ENCODE data around the gene DCAF10. TPM values are rescaled to one million over a fixed set of nuclear protein-coding genes. Genes with fewer than 3 reads are reported as not detected.
"Not testable (repeated sequence)": the region's sequence is repeated elsewhere in the genome, so short reads cannot be mapped to it uniquely, and the experiment has no call there.

The DCAF10 gene
- total RNA-seq, 1 donor from 2014 or later, result 14.9 TPM

- peak overlapping the region; percentile 95 for H3K4me3 Mint-ChIP-seq (ENCODE audit: unreplicated experiment)
- no peak for TF ChIP-seq CTCF (IDR thresholded peaks at IDR 0.05; ENCODE audit: unreplicated experiment)
- H3K27me3 Mint-ChIP-seq (ENCODE audit: unreplicated experiment), result peaks cover 1% of the 10 kb centered on the region
- no peak overlapping the region for H3K27ac Mint-ChIP-seq (ENCODE audit: unreplicated experiment)
- no peaks in the 10 kb centered on the region for H3K36me3 Mint-ChIP-seq (ENCODE audit: low read depth, unreplicated experiment)
- H3K4me1 Mint-ChIP-seq (ENCODE audit: unreplicated experiment), result peaks cover 17% of the 10 kb centered on the region
- no peaks in the 10 kb centered on the region for H3K9me3 Mint-ChIP-seq (ENCODE audit: unreplicated experiment)
- DNase-seq (ENCODE audit: low spot score), result no peak
Observed at GRCh38 chr9:37801959-37802711, 1.5 kb downstream of the DCAF10 start.

GRCh38 chr9:37806271-37806670, 5.7 kb downstream of the DCAF10 start:
- H3K9me3 Mint-ChIP-seq (ENCODE audit: unreplicated experiment), result no peaks in the 10 kb centered on the region
- no peak overlapping the region for H3K4me3 Mint-ChIP-seq (ENCODE audit: unreplicated experiment)
- DNase-seq (ENCODE audit: low spot score), result no peak
- TF ChIP-seq CTCF (IDR thresholded peaks at IDR 0.05; ENCODE audit: unreplicated experiment), result no peak
- no peaks in the 10 kb centered on the region for H3K27me3 Mint-ChIP-seq (ENCODE audit: unreplicated experiment)
- no peak overlapping the region for H3K27ac Mint-ChIP-seq (ENCODE audit: unreplicated experiment)
- no peaks in the 10 kb centered on the region for H3K36me3 Mint-ChIP-seq (ENCODE audit: low read depth, unreplicated experiment)
- peaks cover 15% of the 10 kb centered on the region for H3K4me1 Mint-ChIP-seq (ENCODE audit: unreplicated experiment)

GRCh38 chr9:37809676-37810075, 9.1 kb downstream of the DCAF10 start:
- H3K4me3 Mint-ChIP-seq (ENCODE audit: unreplicated experiment); DNase-seq (ENCODE audit: low spot score); H3K27me3 Mint-ChIP-seq (ENCODE audit: unreplicated experiment); H3K36me3 Mint-ChIP-seq (ENCODE audit: low read depth, unreplicated experiment); H3K9me3 Mint-ChIP-seq (ENCODE audit: unreplicated experiment); H3K27ac Mint-ChIP-seq (ENCODE audit: unreplicated experiment); H3K4me1 Mint-ChIP-seq (ENCODE audit: unreplicated experiment): not testable (repeated sequence)

- H3K4me3 Mint-ChIP-seq (ENCODE audit: unreplicated experiment), result no peak overlapping the region
Observed at GRCh38 chr9:37811906-37812476, 11.4 kb downstream of the DCAF10 start.

GRCh38 chr9:37812773-37813379, 12.3 kb downstream of the DCAF10 start:
- TF ChIP-seq CTCF (IDR thresholded peaks at IDR 0.05; ENCODE audit: unreplicated experiment), result no peak
- Mint-ChIP-seq H3K9me3 (ENCODE audit: unreplicated experiment) (no peaks in the 10 kb centered on the region), H3K4me3 (ENCODE audit: unreplicated experiment) (no peak overlapping the region), H3K27ac (ENCODE audit: unreplicated experiment) (no peak overlapping the region), H3K36me3 (ENCODE audit: low read depth, unreplicated experiment) (no peaks in the 10 kb centered on the region), H3K27me3 (ENCODE audit: unreplicated experiment) (no peaks in the 10 kb centered on the region), H3K4me1 (ENCODE audit: unreplicated experiment) (no peaks in the 10 kb centered on the region)
- no peak for DNase-seq (ENCODE audit: low spot score)

More at GRCh38 chr9:37811906-37812476, 11.4 kb downstream of the DCAF10 start:
- TF ChIP-seq CTCF (IDR thresholded peaks at IDR 0.05; ENCODE audit: unreplicated experiment), result no peak
- Mint-ChIP-seq H3K36me3 (ENCODE audit: low read depth, unreplicated experiment) (no peaks in the 10 kb centered on the region), H3K27me3 (ENCODE audit: unreplicated experiment) (no peaks in the 10 kb centered on the region), H3K9me3 (ENCODE audit: unreplicated experiment) (no peaks in the 10 kb centered on the region), H3K27ac (ENCODE audit: unreplicated experiment) (no peak overlapping the region), H3K4me1 (ENCODE audit: unreplicated experiment) (no peaks in the 10 kb centered on the region)
- DNase-seq (ENCODE audit: low spot score), result no peak

All from endothelial cell (in vitro differentiated cells).